CD14-positive monocyte (primary cell): ENCODE results near the gene ARHGAP35. TPM values are rescaled to one million over a fixed set of nuclear protein-coding genes. Genes with fewer than 3 reads are reported as not detected.

Source experiments
- DNase-seq, 3 donors: peaks; one replicate each; pipeline ENCODE4 v3.0.0-alpha.2; 2011 to 2022
- H2AFZ ChIP-seq: 2 replicates; pipeline ENCODE4 v1.6.0; 2012; ENCODE audit warnings: mild to moderate bottlenecking, low read depth, low read length, inconsistent platforms; ENCODE audit not compliant: insufficient read depth, poor library complexity, severe bottlenecking
- H3K27ac ChIP-seq, 2 donors: 1 replicate in 1 of 2; 2 replicates in 1 of 2; pipeline ENCODE4 v1.5.1; 2012 to 2013; ENCODE audit warnings: low read length in 2 of 2, control low read depth in 1 of 2, inconsistent platforms in 1 of 2, low read depth in 1 of 2, mild to moderate bottlenecking in 1 of 2
- H3K27me3 ChIP-seq, 2 donors: one replicate each; pipeline versions ENCODE4 v1.6.0 to v1.6.1; 2011 to 2013; ENCODE audit warnings: low read length in 2 of 2; ENCODE audit not compliant: control insufficient read depth in 2 of 2, insufficient read depth in 2 of 2
- H3K36me3 ChIP-seq, 2 donors: replicated peaks in 1 of 2; 1 replicate in 1 of 2; 2 replicates in 1 of 2; pipeline versions ENCODE4 v1.5.1 to v1.6.1; 2012 to 2013; ENCODE audit warnings: low read length in 2 of 2, control low read depth in 1 of 2, inconsistent platforms in 1 of 2, mild to moderate bottlenecking in 1 of 2; ENCODE audit not compliant: insufficient read depth in 2 of 2, control insufficient read depth in 1 of 2
- H3K4me1 ChIP-seq, 2 donors: 1 replicate in 1 of 2; 2 replicates in 1 of 2; pipeline versions ENCODE4 v1.5.1 to v1.6.1; 2012 to 2013; ENCODE audit warnings: low read length in 2 of 2, control low read depth in 1 of 2, inconsistent platforms in 1 of 2, mild to moderate bottlenecking in 1 of 2, moderate library complexity in 1 of 2; ENCODE audit not compliant: insufficient read depth in 2 of 2, control insufficient read depth in 1 of 2
- H3K4me2 ChIP-seq: replicated peaks from 2 replicates; pipeline ENCODE3; 2012; ENCODE audit warnings: low read length, moderate library complexity, mild to moderate bottlenecking; ENCODE audit not compliant: poor library complexity, severe bottlenecking; ENCODE audit errors: extremely low read depth
- H3K4me3 ChIP-seq, 3 experiments: fragments of 200-600 bp in 1 of 3; sonication (generic) in 1 of 3; replicated peaks in 1 of 3; 1 replicate in 2 of 3; 2 replicates in 1 of 3; pipeline ENCODE4 v1.5.1; 2011 to 2013; ENCODE audit warnings: low read length in 3 of 3, mild to moderate bottlenecking in 3 of 3, control low read depth in 2 of 3, low read depth in 2 of 3, inconsistent platforms in 1 of 3, moderate library complexity in 1 of 3
- H3K79me2 ChIP-seq: 2 replicates; pipeline ENCODE4 v1.6.0; 2012; ENCODE audit warnings: mild to moderate bottlenecking, control low read depth, inconsistent platforms, low read length, moderate library complexity; ENCODE audit not compliant: insufficient read depth
- H3K9ac ChIP-seq: 2 replicates; pipeline ENCODE4 v1.6.0; 2017; ENCODE audit warnings: low read length, mild to moderate bottlenecking; ENCODE audit not compliant: insufficient read depth, poor library complexity, severe bottlenecking
- H3K9me3 ChIP-seq, 2 donors: replicated peaks in 1 of 2; 1 replicate in 1 of 2; 2 replicates in 1 of 2; pipeline versions ENCODE4 v1.5.1 to v1.6.1; 2012 to 2013; ENCODE audit warnings: low read length in 2 of 2, control low read depth in 1 of 2; ENCODE audit not compliant: control insufficient read depth in 1 of 2, insufficient read depth in 1 of 2
- H4K20me1 ChIP-seq: 2 replicates; pipeline ENCODE4 v1.6.0; 2012; ENCODE audit warnings: mild to moderate bottlenecking, low read length, control low read depth, moderate library complexity; ENCODE audit not compliant: insufficient read depth
- H3K27ac Mint-ChIP-seq, 7 donors: one replicate each; pipeline ENCODE4 v1.8.0; 2020; ENCODE audit warnings: mild to moderate bottlenecking in 7 of 7, mixed read lengths in 7 of 7, moderate library complexity in 6 of 7, inconsistent platforms in 2 of 7
- H3K27me3 Mint-ChIP-seq, 3 donors: one replicate each; pipeline ENCODE4 v1.8.0; 2021 to 2022; ENCODE audit warnings: low read depth in 3 of 3, mild to moderate bottlenecking in 3 of 3, mixed read lengths in 3 of 3, moderate library complexity in 3 of 3, inconsistent platforms in 1 of 3
- H3K36me3 Mint-ChIP-seq, 2 donors: one replicate each; pipeline ENCODE4 v1.8.0; 2020; ENCODE audit warnings: mixed read lengths in 2 of 2, inconsistent platforms in 1 of 2, mild to moderate bottlenecking in 1 of 2
- H3K4me1 Mint-ChIP-seq: one replicate; pipeline ENCODE4 v1.8.0; 2020; ENCODE audit warnings: mild to moderate bottlenecking, mixed read lengths
- H3K4me3 Mint-ChIP-seq, 2 donors: one replicate each; pipeline ENCODE4 v1.8.0; 2020; ENCODE audit warnings: mild to moderate bottlenecking in 2 of 2, mixed read lengths in 2 of 2, moderate library complexity in 1 of 2
- H3K9me3 Mint-ChIP-seq, 7 donors: one replicate each; pipeline ENCODE4 v1.8.0; 2020 to 2022; ENCODE audit warnings: mixed read lengths in 7 of 7, mild to moderate bottlenecking in 6 of 7, moderate library complexity in 6 of 7, inconsistent platforms in 2 of 7
- WGBS: methylation state at CpG from one replicate; pipeline ENCODE4 v1.1.5; 2013; ENCODE audit warnings: missing lambda C conversion rate; ENCODE audit not compliant: insufficient coverage; 5-methylcytosine and 5-hydroxymethylcytosine counted together
- intact Hi-C, 2 donors: fragments of 100-400 bp; cut with micrococcal nuclease; formaldehyde crosslinking; loops; one replicate each; pipeline versions ENCODE4 v1.15.0 to v1.15.1; 2023
- polyA plus RNA-seq, 3 donors: library from polyadenylated mRNA; depleted of rRNA in 1 of 3; unstranded in 2 of 3; stranded (reverse) in 1 of 3; fragments of 300-500 nt in 2 of 3; fragments of >200 nt in 1 of 3; fragmentation: Illumina TruSeq in 2 of 3; gene quantifications; 1 replicate in 2 of 3; 2 replicates in 1 of 3; pipeline ENCODE4 v1.2.3, GENCODE V29; 2012 to 2021
- TF ChIP-seq, protein P1 (sequence below): fragments of 200-600 bp; IDR thresholded peaks from one replicate; pipeline ENCODE4 v1.8.0; 2022; ENCODE audit warnings: antibody characterized with exemption, mild to moderate bottlenecking

ARHGAP35 gene
- polyA plus RNA-seq, 3 donors, result 1.5 to 7.6 (median 2.0) TPM

DNA sequence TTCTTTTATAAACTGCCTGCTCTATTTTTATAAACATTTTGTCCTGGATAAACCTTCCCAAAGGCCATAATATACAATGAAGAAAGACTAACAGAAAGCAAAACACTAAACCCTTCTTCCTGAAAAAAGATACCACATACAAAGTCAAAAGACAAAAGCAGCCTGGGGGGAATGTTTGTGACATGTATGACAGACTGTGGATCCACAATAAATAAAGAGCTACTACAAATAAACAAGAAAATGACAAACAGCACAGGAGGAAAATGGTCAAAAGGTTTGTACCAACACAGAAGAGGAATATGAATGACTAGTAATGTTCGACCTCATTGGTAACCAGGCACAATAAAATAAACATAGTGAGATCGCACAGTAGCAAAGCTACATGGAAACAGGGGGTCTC is 29.9 kb upstream of the ARHGAP35 start:
- Mint-ChIP-seq H3K9me3 (peaks cover 0 to 9% (median 0%) of the 10 kb centered on the region in 7 donors), H3K36me3 (peaks cover 0 to 3% of the 10 kb centered on the region in 2 donors), H3K4me3 (peak overlapping the region in 1 of 2 donors; percentile 37), H3K27me3 (peaks cover 1 to 5% (median 1%) of the 10 kb centered on the region in 3 donors), H3K4me1 (peaks cover 7% of the 10 kb centered on the region), H3K27ac (no peak overlapping the region)
- H3K27me3 ChIP-seq, result no peaks in the 10 kb centered on the region
- TF ChIP-seq, protein P1, sequence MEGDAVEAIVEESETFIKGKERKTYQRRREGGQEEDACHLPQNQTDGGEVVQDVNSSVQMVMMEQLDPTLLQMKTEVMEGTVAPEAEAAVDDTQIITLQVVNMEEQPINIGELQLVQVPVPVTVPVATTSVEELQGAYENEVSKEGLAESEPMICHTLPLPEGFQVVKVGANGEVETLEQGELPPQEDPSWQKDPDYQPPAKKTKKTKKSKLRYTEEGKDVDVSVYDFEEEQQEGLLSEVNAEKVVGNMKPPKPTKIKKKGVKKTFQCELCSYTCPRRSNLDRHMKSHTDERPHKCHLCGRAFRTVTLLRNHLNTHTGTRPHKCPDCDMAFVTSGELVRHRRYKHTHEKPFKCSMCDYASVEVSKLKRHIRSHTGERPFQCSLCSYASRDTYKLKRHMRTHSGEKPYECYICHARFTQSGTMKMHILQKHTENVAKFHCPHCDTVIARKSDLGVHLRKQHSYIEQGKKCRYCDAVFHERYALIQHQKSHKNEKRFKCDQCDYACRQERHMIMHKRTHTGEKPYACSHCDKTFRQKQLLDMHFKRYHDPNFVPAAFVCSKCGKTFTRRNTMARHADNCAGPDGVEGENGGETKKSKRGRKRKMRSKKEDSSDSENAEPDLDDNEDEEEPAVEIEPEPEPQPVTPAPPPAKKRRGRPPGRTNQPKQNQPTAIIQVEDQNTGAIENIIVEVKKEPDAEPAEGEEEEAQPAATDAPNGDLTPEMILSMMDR, result no peak
- H3K4me2 ChIP-seq, result no peak overlapping the region
- H3K9ac ChIP-seq, result no peak overlapping the region
- H3K9me3 ChIP-seq, result no peaks in the 10 kb centered on the region
- no peaks in the 10 kb centered on the region for H4K20me1 ChIP-seq
- H3K4me3 ChIP-seq, result no peak overlapping the region
- H3K27ac ChIP-seq, result no peak overlapping the region
- peaks cover 2 to 7% of the 10 kb centered on the region in 2 donors for H3K4me1 ChIP-seq
- DNase-seq, result no peak
- no peak overlapping the region for H2AFZ ChIP-seq
- H3K79me2 ChIP-seq, result no peaks in the 10 kb centered on the region
- WGBS, result no CpG with 5 or more reads among the region's 2 CpGs
- H3K36me3 ChIP-seq, result peaks cover 0 to 6% of the 10 kb centered on the region in 2 donors
- intact Hi-C loops, result no loop called here

DNA sequence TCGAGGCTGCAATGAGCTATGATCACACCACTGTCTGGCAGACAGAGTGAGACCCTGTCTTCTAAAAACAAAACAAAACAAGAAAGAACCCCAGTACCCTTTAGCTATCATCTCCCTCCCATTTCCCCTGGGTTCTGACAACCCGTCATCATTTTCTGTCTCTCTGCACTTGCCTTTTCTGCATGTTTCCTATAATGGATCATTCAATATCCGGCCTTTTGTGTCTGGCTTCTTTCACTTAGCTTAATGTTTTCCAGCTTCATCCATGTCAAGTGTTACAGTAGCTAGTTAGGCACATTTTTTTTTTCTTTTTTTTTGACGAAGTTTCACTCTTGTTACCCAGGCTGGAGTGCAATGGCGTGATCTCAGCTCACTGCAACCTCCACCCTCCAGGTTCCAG is 26.7 kb upstream of the ARHGAP35 start:
- Histone ChIP-seq H3K4me3 (no peak overlapping the region), H3K9ac (no peak overlapping the region), H3K4me2 (no peak overlapping the region), H3K9me3 (no peaks in the 10 kb centered on the region), H2AFZ (no peak overlapping the region), H3K27me3 (no peaks in the 10 kb centered on the region), H4K20me1 (no peaks in the 10 kb centered on the region), H3K36me3 (peaks cover 18 to 32% of the 10 kb centered on the region in 2 donors), H3K27ac (no peak overlapping the region), H3K4me1 (peaks cover 0 to 6% of the 10 kb centered on the region in 2 donors), H3K79me2 (no peaks in the 10 kb centered on the region)
- TF ChIP-seq, protein P1, result no peak
- H3K4me3 Mint-ChIP-seq, result no peak overlapping the region
- H3K4me1 Mint-ChIP-seq, result peaks cover 4% of the 10 kb centered on the region
- peaks cover 20 to 27% of the 10 kb centered on the region in 2 donors for H3K36me3 Mint-ChIP-seq
- H3K27me3 Mint-ChIP-seq, result peaks cover 1 to 5% (median 1%) of the 10 kb centered on the region in 3 donors
- intact Hi-C loops, result no loop called here
- H3K9me3 Mint-ChIP-seq, result peaks cover 0 to 6% (median 0%) of the 10 kb centered on the region in 7 donors
- DNase-seq, result no peak
- H3K27ac Mint-ChIP-seq, result peak overlapping the region in 1 of 7 donors; percentile 44
- 100% methylated on average over 1 of the region's 5 CpGs for WGBS
